Stimulated activated memory B cell treated with anti-CD40 and anti-IgM and Interleukin-4, amounts not matched to agents 10 μg/mL and 1 μg/mL and 100 μg/mL, for 72 hours (primary cell): ENCODE results near the gene ASXL1.
"Not testable (repeated sequence)": the region's sequence is repeated elsewhere in the genome, so short reads cannot be mapped to it uniquely, and the experiment has no call there.

Experiments
- ATAC-seq: fragments of 150-1000 bp; cut with Tn5 transposase; 2 replicates; pipeline ENCODE4 v1.10.0; 2021
- H3K27ac Mint-ChIP-seq: one replicate; pipeline ENCODE4 v1.8.0; 2022; ENCODE audit warnings: mild to moderate bottlenecking, mixed read lengths
- H3K27me3 Mint-ChIP-seq: one replicate; pipeline ENCODE4 v1.8.0; 2022; ENCODE audit warnings: mixed read lengths
- H3K36me3 Mint-ChIP-seq: one replicate; pipeline ENCODE4 v1.8.0; 2022; ENCODE audit warnings: mixed read lengths
- H3K4me1 Mint-ChIP-seq: one replicate; pipeline ENCODE4 v1.8.0; 2022; ENCODE audit warnings: mixed read lengths
- H3K4me3 Mint-ChIP-seq: one replicate; pipeline ENCODE4 v1.8.0; 2022; ENCODE audit warnings: mild to moderate bottlenecking, moderate library complexity, mixed read lengths
- H3K9me3 Mint-ChIP-seq: one replicate; pipeline ENCODE4 v1.8.0; 2022; ENCODE audit warnings: mixed read lengths

ASXL1 gene

DNA sequence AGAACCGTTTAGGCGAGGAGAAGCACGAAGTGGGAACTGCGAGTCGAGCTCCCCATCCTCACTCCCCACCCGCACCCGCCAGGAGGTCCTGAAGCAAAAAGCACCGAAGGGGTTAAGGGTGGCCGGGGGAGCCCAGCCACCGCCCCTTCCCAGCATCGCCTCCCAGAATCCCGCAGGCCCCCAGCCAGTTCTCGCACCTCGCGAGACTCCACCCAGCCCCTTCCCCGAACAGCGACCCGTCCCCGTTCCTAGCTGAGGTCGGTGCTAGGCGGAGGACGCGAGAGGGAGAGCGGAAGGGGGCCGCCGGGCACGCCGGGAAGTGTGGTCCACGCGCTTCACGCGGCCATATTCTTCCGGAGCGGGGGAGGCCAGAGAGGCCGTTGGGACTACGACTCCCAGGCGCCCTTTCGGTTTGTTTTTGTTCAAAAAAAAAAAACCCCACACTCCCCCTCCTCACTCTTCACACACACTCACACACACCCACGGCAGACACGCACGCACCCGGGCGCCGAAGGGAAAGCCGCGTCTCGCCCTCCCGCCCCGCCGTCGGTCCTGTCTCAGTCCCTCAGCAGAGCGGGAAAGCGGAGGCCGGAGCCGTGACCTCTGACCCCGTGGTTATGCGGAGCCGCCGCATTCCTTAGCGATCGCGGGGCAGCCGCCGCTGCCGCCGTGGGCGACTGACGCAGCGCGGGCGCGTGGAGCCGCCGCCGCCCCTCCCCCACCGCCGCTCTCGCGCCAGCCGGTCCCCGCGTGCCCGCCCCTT, at the start of gene ASXL1:
Gene ASXL1 (plus strand): TSS at position 463 of the 763 bp plus-strand sequence. CDS start 445 bp downstream, outside the sequence.
- Mint-ChIP-seq H3K4me3 (peak within 1 kb of the TSS; percentile 97), H3K27me3 (no peaks in the 10 kb centered on the region), H3K4me1 (peaks cover 67% of the 10 kb centered on the region), H3K9me3 (no peaks in the 10 kb centered on the region), H3K36me3 (peaks cover 15% of the 10 kb centered on the region), H3K27ac (peak within 1 kb of the TSS; percentile 98)
- ATAC-seq: peak; percentile 92

DNA sequence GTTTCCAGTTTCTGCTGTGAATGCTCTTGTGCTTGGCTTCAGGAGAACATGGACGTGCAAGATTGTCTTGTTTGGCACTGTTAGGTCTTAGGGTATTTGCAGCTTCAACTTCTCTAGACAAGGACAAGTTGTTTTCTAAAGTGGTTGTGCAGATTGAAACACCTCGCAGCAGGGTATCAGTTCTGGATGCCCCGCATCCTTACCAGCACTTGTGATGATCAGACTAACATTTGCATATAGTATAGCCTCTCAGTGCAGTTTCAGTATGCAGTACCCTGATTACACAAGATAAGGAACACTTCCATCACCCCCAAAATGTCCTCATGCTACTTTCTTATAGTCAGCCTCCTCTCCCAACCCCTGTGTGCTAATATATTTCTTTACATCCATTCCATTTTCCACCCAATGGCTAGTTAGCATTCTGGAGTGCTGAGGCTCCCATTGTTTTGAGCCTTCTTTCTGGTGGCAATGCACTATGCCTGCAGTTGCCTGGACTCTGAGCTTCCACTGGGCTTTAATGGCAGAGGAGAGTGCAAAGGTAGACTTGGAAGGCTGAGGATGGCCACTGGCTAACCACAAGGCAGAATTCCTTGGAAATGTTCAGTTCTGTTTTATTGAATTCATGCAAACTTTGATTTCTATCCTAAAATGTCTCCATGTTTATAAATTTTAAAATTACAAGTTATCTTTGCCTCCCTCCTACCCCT, 45.3 kb upstream of the ASXL1 start:
- peaks cover 57% of the 10 kb centered on the region for H3K36me3 Mint-ChIP-seq
- no peak overlapping the region for H3K4me3 Mint-ChIP-seq
- no peaks in the 10 kb centered on the region for H3K9me3 Mint-ChIP-seq
- H3K27me3 Mint-ChIP-seq: no peaks in the 10 kb centered on the region
- peaks cover 17% of the 10 kb centered on the region for H3K4me1 Mint-ChIP-seq
- no peak overlapping the region for H3K27ac Mint-ChIP-seq
- no peak for ATAC-seq

DNA sequence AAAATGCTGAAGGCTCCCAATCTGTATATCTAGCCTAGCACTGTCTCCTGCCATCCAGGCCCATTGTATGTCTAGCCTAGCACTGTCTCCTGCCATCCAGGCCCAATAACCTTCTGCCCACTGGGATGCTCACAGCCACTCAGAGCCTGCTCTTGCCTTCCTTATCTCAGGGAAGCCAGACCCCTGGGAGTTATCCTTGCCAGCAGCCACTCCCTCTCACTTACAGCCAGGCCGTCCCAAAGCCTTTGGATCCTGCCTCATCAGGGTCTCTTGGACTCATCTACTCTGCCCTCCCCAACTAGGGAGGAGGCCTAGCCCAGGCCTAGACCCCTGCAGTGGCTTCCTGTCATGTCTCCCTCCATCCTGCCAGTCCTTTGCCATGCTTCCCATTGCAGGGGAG, 43.4 kb upstream of the ASXL1 start:
- H3K27ac Mint-ChIP-seq: peak overlapping the region; percentile 55
- H3K9me3 Mint-ChIP-seq: no peaks in the 10 kb centered on the region
- peaks cover 17% of the 10 kb centered on the region for H3K4me1 Mint-ChIP-seq
- H3K4me3 Mint-ChIP-seq: no peak overlapping the region
- no peaks in the 10 kb centered on the region for H3K27me3 Mint-ChIP-seq
- ATAC-seq: no peak
- H3K36me3 Mint-ChIP-seq: peaks cover 67% of the 10 kb centered on the region

DNA sequence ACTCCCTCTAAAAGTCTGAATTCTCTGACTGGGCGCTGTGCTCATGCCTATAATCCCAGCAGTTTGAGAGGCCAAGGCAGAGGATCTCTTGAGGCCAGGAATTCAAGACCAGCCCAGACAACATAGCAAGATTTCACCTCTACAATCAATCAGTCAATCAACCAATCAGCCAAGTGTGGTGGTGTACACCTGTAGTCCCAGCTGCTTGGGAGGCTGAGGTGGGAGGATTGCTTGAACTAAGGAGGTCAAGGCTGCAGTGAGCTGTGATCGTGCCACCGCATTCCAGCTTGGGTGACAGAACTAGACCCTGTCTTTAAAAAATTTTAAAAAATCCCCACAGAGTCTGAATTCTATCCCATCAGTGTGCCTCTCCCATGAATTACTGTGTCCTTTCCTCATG, 42.7 kb upstream of the ASXL1 start:
- H3K36me3 Mint-ChIP-seq: peaks cover 64% of the 10 kb centered on the region
- ATAC-seq: no peak
- no peaks in the 10 kb centered on the region for H3K27me3 Mint-ChIP-seq
- H3K4me1 Mint-ChIP-seq: peaks cover 17% of the 10 kb centered on the region
- no peaks in the 10 kb centered on the region for H3K9me3 Mint-ChIP-seq
- H3K27ac Mint-ChIP-seq: peak overlapping the region; percentile 55
- H3K4me3 Mint-ChIP-seq: no peak overlapping the region

DNA sequence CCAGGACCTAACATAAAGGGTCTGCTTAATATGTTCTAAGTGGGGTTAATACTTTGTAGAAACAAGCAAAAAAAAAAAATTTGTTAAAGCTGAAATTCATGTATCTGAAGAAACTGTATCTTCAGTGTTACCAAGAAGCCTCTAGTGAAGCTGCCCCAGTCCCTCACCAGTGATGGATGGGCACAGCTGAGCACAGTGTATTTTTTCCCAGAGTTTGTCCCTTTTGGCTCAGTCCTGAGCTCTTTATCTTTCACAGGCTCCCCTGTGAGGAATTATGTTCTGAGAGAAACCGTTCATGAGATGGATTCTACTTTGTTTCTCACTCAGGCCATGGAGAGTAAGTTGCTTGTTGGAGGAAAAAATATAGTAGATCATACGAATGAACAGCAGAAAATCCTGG, 42.2 kb upstream of the ASXL1 start:
- H3K4me1 Mint-ChIP-seq: peaks cover 12% of the 10 kb centered on the region
- H3K27me3 Mint-ChIP-seq: no peaks in the 10 kb centered on the region
- ATAC-seq: no peak
- peaks cover 64% of the 10 kb centered on the region for H3K36me3 Mint-ChIP-seq
- no peak overlapping the region for H3K4me3 Mint-ChIP-seq
- H3K27ac Mint-ChIP-seq: no peak overlapping the region
- no peaks in the 10 kb centered on the region for H3K9me3 Mint-ChIP-seq

DNA sequence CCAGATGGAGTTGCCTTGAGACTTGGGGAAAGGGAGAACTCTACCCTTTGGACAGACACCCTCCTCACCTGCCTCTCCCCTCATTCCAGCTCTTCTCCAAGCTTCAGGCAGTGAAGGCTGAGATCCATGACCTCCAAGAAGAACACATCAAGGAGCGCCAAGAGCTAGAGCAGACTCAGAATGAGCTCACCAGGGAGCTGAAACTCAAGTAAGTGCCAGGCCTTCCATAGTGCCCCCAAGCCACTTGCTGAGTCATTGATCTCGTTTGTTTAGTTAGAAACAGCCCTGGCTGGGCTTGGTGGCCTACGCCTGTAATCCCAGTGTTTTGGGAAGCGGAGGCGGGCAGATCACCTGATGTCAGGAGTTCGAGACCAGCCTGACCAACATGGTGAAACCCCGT, 41.5 kb upstream of the ASXL1 start:
- Mint-ChIP-seq H3K27ac (no peak overlapping the region), H3K9me3 (no peaks in the 10 kb centered on the region), H3K4me3 (no peak overlapping the region), H3K36me3 (peaks cover 70% of the 10 kb centered on the region), H3K27me3 (no peaks in the 10 kb centered on the region), H3K4me1 (peaks cover 11% of the 10 kb centered on the region)
- no peak for ATAC-seq

DNA sequence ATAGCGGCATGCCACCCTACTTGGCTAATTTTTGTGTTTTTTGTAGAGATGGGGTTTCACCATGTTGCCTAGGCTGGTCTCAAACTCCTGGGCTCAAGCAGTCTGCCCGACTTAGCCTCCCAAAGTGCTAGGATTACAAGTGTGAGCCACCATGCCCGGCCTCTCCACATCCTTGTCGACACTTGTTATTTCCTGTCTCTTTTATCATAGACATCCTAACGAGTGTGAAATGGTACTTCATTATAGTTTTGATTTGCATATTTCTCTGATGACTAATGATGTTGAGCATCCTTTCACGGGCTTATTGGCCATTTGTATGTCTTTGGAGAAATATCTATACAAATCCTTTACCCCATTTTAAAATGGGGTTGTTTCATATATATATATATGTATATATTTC, 39.0 kb upstream of the ASXL1 start:
- H3K4me3 Mint-ChIP-seq: no peak overlapping the region
- no peaks in the 10 kb centered on the region for H3K9me3 Mint-ChIP-seq
- H3K27me3 Mint-ChIP-seq: no peaks in the 10 kb centered on the region
- peaks cover 57% of the 10 kb centered on the region for H3K36me3 Mint-ChIP-seq
- no peak overlapping the region for H3K27ac Mint-ChIP-seq
- no peak for ATAC-seq
- H3K4me1 Mint-ChIP-seq: peaks cover 6% of the 10 kb centered on the region

DNA sequence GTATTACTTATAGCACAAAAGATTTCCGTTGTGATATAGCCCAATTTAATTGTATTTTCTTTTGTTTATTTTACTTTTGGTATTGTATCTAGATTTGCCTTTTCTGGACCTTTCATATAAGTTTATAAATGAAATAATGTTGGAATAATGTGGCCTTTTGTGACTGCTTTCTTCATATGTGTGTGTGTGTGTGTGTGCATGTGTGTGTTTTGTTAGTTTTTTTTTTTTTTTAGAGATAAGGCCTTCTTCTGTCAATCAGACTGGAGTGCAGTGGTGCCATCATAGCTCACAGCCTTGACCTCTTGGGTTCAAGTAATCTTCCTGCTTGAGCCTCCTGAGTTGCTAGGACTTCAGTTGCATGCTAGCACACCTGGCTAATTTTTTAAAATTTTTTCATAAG, 37.8 kb upstream of the ASXL1 start:
- no peak for ATAC-seq
- Mint-ChIP-seq H3K9me3 (no peaks in the 10 kb centered on the region), H3K4me1 (no peaks in the 10 kb centered on the region), H3K27me3 (no peaks in the 10 kb centered on the region), H3K36me3 (peaks cover 48% of the 10 kb centered on the region), H3K4me3 (no peak overlapping the region), H3K27ac (no peak overlapping the region)

DNA sequence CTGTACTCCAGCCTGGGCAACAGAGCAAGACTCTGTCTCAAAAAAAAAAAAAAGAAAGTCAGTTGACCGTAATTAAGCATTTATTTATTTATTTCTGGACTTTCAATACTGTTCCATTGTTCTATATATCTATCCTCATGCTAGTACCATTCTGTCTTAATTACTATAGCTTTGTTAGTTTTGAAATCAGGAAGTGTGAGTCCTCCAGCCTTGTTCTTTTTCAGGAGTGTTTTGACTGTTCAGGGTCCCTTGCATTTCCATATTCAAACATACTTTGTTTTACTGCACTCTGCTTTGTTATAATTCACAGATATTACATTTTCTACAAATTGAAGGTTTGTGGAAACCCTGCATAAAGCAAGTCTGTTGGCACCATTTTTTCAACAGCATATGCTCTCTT, 36.7 kb upstream of the ASXL1 start:
- peak; percentile 53 for ATAC-seq
- Mint-ChIP-seq H3K9me3 (no peaks in the 10 kb centered on the region), H3K4me3 (no peak overlapping the region), H3K36me3 (peaks cover 40% of the 10 kb centered on the region), H3K27me3 (no peaks in the 10 kb centered on the region), H3K27ac (no peak overlapping the region), H3K4me1 (no peaks in the 10 kb centered on the region)

DNA sequence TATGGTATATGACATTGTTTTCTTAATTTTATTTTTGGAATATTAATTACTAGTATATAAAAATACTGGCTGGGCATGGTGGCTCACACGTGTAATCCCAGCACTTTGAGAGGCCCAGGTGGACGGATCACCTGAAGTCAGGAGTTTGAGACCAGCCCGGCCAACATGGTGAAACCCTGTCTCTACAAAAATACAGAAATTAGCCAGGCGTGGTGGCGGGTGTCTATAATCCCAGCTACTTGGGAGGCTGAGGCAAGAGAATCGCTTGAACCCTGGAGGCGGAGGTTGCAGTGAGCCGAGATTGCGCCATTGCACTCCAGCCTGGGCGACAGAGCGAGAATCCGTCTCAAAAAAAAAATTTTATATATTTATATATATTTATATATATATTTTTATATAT, 35.9 kb upstream of the ASXL1 start:
- peaks cover 40% of the 10 kb centered on the region for H3K36me3 Mint-ChIP-seq
- H3K27ac Mint-ChIP-seq, H3K27me3 Mint-ChIP-seq: not testable (repeated sequence)

DNA sequence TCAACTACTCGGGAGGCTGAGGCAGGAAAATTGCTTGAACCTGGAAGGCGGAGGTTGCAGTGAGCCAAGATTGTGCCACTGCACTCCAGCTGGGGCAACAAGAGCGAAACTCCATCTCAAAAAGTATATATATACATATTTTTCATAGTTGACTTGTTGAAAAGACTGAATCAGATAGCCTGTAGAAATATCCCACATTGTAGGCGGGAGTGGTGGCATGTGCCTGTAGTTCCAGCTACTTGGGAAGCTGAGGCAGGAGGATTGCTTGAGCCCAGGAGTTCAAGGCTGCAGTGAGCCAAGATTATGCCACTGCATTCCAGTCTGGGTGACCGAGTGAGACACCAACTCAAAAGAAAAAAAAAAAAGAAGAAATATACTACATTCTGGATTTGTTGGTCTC, 34.4 kb upstream of the ASXL1 start:
- not testable (repeated sequence) for H3K27me3 Mint-ChIP-seq, H3K4me3 Mint-ChIP-seq, ATAC-seq, H3K4me1 Mint-ChIP-seq, H3K9me3 Mint-ChIP-seq, H3K27ac Mint-ChIP-seq
- H3K36me3 Mint-ChIP-seq: peaks cover 34% of the 10 kb centered on the region

More for the DNA sequence above, 35.9 kb upstream of the ASXL1 start:
- not testable (repeated sequence) for H3K4me1 Mint-ChIP-seq, H3K4me3 Mint-ChIP-seq, ATAC-seq, H3K9me3 Mint-ChIP-seq

DNA sequence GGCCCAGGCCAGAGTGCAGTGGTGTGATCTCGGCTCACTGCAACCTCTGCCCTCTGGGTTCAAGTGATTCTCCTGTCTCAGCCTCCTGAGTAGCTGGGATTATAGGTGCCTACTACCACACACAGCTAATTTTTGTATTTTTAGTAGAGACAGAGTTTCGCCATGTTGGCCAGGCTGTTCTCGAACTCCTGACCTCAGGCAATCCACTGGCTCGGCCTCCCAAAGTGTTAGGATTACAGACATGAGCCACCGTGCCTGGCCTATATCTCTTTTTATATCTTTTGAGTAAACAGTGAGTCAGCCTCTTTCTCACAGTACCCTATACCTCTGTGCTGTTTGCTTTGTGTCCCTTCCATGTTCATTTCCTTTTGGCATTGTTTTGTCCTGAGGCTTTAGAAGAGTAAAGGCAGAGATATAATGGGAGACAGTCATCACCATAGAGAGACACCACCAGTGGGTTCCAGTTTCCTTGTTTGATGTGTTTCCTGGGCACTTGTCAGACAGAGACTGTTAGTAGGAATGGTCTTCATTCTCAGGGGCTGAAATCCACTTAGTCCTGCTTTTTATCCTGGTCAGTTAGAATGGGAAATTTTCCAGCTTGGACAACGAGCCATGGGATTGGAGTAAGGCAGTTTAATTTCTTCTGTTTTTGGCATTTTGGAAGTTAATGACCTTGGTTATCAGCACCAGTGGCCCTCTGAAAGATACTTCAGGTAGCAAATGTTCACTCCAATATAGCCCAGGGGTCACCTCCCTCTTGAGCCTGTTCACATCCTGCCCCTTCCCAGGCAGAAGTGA, 32.2 kb upstream of the ASXL1 start:
- no peaks in the 10 kb centered on the region for H3K4me1 Mint-ChIP-seq

DNA sequence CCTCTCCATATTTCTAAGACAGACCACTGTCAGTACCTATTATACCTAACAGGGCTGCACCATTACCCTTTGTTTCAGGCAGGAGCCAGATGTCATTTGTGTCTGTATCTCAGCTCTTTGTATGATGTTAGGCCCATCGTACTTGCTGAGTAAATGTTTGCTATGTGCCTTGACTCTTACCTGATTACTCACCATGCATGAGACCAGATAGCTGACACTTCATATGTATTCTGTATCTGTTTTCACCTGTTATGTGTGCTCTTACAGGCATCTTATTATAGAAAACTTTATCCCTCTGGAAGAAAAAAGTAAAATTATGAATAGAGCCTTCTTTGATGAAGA, 31.7 kb upstream of the ASXL1 start:
- Mint-ChIP-seq H3K27ac (peak overlapping the region; percentile 27), H3K9me3 (no peaks in the 10 kb centered on the region), H3K4me1 (peaks cover 1% of the 10 kb centered on the region), H3K4me3 (no peak overlapping the region), H3K36me3 (peaks cover 28% of the 10 kb centered on the region), H3K27me3 (no peaks in the 10 kb centered on the region)
- ATAC-seq: no peak

More for the DNA sequence above, 32.2 kb upstream of the ASXL1 start:
- no peak for ATAC-seq
- H3K36me3 Mint-ChIP-seq: peaks cover 32% of the 10 kb centered on the region
- H3K9me3 Mint-ChIP-seq: no peaks in the 10 kb centered on the region
- no peak overlapping the region for H3K4me3 Mint-ChIP-seq
- H3K27me3 Mint-ChIP-seq: no peaks in the 10 kb centered on the region
- H3K27ac Mint-ChIP-seq: peak overlapping the region; percentile 27

DNA sequence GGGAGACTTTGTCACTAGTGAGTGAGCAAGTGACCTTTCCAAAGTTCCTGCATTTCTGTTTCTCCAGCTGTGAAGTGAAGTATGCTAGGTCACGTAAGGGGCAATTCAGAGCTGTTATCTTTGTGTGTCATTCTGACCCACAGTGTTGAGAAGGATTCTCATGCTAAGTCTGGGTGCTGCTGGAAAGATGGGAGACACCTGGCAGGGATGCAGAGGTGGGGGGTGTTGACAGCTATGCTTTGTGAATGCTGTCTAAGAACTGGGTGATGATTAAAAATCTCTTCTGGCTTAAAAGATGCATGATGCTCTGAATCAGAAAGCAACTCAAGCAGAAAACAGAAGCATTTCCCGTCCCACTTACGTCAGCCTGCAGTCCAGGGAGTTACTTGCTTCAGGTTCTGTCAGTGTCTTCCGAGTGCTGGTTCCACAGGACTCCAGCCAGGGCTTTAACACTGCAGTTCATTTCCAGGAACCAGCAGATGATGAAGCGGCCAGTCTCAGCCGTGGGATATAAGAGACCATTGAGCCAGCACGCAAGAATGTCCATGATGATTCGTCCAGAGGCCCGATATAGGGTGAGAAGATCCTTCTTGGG, 30.9 kb upstream of the ASXL1 start:
- no peaks in the 10 kb centered on the region for H3K9me3 Mint-ChIP-seq
- peaks cover 33% of the 10 kb centered on the region for H3K36me3 Mint-ChIP-seq
- ATAC-seq: no peak
- H3K4me3 Mint-ChIP-seq: no peak overlapping the region
- peak overlapping the region; percentile 27 for H3K27ac Mint-ChIP-seq
- peaks cover 8% of the 10 kb centered on the region for H3K4me1 Mint-ChIP-seq
- no peaks in the 10 kb centered on the region for H3K27me3 Mint-ChIP-seq

DNA sequence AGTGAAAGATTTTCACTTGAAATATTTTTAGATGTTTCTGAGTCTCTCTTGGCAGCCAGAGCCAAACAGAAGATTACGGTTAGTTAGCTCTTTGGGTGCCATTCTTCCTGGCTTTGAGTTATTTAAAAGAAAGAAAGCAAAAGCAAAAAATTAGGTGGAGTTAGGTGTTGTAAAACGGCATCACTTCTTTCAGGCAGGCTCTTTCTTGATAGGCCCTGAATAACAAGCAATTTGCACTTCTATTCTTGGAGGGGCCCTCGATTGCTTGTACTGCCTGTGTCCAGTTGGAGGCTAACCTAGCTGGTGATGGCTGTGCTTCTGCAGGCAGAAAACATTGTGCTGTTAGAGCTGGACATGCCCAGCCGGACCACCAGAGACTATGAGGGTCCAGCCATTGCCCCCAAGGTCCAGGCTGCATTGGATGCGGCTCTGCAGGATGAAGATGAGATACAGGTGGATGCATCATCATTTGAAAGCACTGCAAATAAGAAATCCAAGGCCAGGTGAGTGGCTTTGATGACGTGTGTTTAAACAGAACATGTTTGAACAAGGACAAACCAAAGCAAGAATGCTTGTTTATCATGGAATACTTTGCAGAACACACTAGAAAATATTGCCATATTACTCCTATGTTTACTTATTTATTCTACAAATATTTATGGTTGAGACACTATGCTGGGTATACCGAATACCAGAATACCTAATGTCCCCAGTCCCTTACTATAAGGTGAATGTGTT, 28.1 kb upstream of the ASXL1 start:
- Mint-ChIP-seq H3K36me3 (peaks cover 45% of the 10 kb centered on the region), H3K4me1 (peaks cover 36% of the 10 kb centered on the region), H3K4me3 (no peak overlapping the region), H3K27me3 (no peaks in the 10 kb centered on the region), H3K27ac (no peak overlapping the region), H3K9me3 (no peaks in the 10 kb centered on the region)
- no peak for ATAC-seq
